ENCODE data around the gene RIOK3. TPM values are rescaled to one million over a fixed set of nuclear protein-coding genes. Genes with fewer than 3 reads are reported as not detected.
A peak's percentile ranks its signal among the peaks of the same experiment; 100 is the strongest.

Gene RIOK3
- total and polyA plus RNA-seq, 10 of the 15 experiments (the other 5 are each of a cell fraction or from before 2014, with no cell fraction given), result 18.0 to 87.5 (median 53.8) TPM

- TF ChIP-seq, protein P1, sequence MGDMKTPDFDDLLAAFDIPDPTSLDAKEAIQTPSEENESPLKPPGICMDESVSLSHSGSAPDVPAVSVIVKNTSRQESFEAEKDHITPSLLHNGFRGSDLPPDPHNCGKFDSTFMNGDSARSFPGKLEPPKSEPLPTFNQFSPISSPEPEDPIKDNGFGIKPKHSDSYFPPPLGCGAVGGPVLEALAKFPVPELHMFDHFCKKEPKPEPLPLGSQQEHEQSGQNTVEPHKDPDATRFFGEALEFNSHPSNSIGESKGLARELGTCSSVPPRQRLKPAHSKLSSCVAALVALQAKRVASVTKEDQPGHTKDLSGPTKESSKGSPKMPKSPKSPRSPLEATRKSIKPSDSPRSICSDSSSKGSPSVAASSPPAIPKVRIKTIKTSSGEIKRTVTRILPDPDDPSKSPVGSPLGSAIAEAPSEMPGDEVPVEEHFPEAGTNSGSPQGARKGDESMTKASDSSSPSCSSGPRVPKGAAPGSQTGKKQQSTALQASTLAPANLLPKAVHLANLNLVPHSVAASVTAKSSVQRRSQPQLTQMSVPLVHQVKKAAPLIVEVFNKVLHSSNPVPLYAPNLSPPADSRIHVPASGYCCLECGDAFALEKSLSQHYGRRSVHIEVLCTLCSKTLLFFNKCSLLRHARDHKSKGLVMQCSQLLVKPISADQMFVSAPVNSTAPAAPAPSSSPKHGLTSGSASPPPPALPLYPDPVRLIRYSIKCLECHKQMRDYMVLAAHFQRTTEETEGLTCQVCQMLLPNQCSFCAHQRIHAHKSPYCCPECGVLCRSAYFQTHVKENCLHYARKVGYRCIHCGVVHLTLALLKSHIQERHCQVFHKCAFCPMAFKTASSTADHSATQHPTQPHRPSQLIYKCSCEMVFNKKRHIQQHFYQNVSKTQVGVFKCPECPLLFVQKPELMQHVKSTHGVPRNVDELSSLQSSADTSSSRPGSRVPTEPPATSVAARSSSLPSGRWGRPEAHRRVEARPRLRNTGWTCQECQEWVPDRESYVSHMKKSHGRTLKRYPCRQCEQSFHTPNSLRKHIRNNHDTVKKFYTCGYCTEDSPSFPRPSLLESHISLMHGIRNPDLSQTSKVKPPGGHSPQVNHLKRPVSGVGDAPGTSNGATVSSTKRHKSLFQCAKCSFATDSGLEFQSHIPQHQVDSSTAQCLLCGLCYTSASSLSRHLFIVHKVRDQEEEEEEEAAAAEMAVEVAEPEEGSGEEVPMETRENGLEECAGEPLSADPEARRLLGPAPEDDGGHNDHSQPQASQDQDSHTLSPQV (IDR thresholded peaks at IDR 0.05), result no peak
- TF ChIP-seq BRCA1 (IDR thresholded peaks at IDR 0.05; ENCODE audit: low read depth, low read length) (no peak), KDM1A (IDR thresholded peaks at IDR 0.05; ENCODE audit: borderline replicate concordance) (no peak), FOXM1 (IDR thresholded peaks at IDR 0.05; ENCODE audit: low read depth, low read length) (no peak), TAF1 (IDR thresholded peaks at IDR 0.05; ENCODE audit: borderline replicate concordance, low read depth, low read length) (peak; percentile 70; the same call in 1 of the 2 replicates), BMI1 (IDR thresholded peaks at IDR 0.05; ENCODE audit: borderline replicate concordance) (no peak), ZNF207 (IDR thresholded peaks at IDR 0.05; ENCODE audit: borderline replicate concordance) (peak; percentile 66; the same call in 1 of the 2 replicates), NFYB (IDR thresholded peaks at IDR 0.05; ENCODE audit: insufficient read depth, low read depth, low read length) (no peak), E2F8 (IDR thresholded peaks at IDR 0.05; ENCODE audit: low read depth, partially characterized antibody) (no peak), ASH2L (IDR thresholded peaks at IDR 0.05; ENCODE audit: borderline replicate concordance, low read depth) (no peak), ZNF217 (IDR thresholded peaks at IDR 0.05) (peak; percentile 46; the same call in 1 of the 2 replicates), SUZ12 (IDR thresholded peaks at IDR 0.05; ENCODE audit: unreplicated experiment) (no peak), SUPT20H (IDR thresholded peaks at IDR 0.05; ENCODE audit: borderline replicate concordance, control insufficient read depth, low read depth, low read length) (no peak), NFYA (IDR thresholded peaks at IDR 0.05; ENCODE audit: borderline replicate concordance, low read depth, low read length) (no peak), HCFC1 (IDR thresholded peaks at IDR 0.05; ENCODE audit: low read length) (peak; percentile 48)
- TF ChIP-seq, protein P2, sequence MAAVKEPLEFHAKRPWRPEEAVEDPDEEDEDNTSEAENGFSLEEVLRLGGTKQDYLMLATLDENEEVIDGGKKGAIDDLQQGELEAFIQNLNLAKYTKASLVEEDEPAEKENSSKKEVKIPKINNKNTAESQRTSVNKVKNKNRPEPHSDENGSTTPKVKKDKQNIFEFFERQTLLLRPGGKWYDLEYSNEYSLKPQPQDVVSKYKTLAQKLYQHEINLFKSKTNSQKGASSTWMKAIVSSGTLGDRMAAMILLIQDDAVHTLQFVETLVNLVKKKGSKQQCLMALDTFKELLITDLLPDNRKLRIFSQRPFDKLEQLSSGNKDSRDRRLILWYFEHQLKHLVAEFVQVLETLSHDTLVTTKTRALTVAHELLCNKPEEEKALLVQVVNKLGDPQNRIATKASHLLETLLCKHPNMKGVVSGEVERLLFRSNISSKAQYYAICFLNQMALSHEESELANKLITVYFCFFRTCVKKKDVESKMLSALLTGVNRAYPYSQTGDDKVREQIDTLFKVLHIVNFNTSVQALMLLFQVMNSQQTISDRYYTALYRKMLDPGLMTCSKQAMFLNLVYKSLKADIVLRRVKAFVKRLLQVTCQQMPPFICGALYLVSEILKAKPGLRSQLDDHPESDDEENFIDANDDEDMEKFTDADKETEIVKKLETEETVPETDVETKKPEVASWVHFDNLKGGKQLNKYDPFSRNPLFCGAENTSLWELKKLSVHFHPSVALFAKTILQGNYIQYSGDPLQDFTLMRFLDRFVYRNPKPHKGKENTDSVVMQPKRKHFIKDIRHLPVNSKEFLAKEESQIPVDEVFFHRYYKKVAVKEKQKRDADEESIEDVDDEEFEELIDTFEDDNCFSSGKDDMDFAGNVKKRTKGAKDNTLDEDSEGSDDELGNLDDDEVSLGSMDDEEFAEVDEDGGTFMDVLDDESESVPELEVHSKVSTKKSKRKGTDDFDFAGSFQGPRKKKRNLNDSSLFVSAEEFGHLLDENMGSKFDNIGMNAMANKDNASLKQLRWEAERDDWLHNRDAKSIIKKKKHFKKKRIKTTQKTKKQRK (IDR thresholded peaks at IDR 0.05; ENCODE audit: low read depth, low read length), result no peak
- TF ChIP-seq, protein P3, sequence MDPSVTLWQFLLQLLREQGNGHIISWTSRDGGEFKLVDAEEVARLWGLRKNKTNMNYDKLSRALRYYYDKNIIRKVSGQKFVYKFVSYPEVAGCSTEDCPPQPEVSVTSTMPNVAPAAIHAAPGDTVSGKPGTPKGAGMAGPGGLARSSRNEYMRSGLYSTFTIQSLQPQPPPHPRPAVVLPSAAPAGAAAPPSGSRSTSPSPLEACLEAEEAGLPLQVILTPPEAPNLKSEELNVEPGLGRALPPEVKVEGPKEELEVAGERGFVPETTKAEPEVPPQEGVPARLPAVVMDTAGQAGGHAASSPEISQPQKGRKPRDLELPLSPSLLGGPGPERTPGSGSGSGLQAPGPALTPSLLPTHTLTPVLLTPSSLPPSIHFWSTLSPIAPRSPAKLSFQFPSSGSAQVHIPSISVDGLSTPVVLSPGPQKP (IDR thresholded peaks at IDR 0.05; ENCODE audit: low read depth, low read length), result no peak
These were observed 50.2 kb downstream of the RIOK3 start, which contains the start of gene RMC1 (continued) for GRCh38 chr18:23503038-23503962.

Data from GM12878 (cell line).